NCI-H2227 (cell line): ENCODE measurements around the gene ATP11A.

ENCODE experiments used
- DNase-seq: peaks from one replicate; lab custom pipeline; 2025; ENCODE audit not compliant: unreplicated experiment; lab: John Stamatoyannopoulos, UW

ATP11A gene

DNA sequence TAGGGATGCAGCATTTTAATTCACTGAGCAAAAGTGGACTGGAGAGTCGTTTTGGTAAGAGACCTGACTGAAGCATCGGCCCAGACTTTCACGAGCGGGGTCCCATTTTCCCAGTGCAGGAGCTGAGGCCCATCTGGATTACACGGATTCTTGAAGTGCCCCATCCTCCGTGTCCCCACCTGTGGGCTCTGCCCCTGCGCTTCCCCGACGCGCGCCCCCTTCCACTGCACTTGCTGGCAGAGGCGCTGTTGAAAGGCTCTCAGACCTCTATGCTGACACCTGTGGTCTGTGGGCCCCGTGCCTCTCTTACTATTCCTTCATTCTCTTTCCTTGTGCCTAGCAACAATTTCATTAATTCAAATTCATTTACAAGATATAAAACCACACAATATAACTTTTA lies 228.9 kb downstream of the ATP11A start:
- DNase-seq: no peak

GRCh38 chr13:112923962-112924361 lies 234.1 kb downstream of the ATP11A start:
- DNase-seq: no peak

GRCh38 chr13:112924365-112924764 lies 234.5 kb downstream of the ATP11A start:
- DNase-seq: no peak

GRCh38 chr13:112926003-112926402 lies 236.2 kb downstream of the ATP11A start:
- no peak for DNase-seq

GRCh38 chr13:112926993-112927392 lies 237.2 kb downstream of the ATP11A start:
- no peak for DNase-seq

DNA sequence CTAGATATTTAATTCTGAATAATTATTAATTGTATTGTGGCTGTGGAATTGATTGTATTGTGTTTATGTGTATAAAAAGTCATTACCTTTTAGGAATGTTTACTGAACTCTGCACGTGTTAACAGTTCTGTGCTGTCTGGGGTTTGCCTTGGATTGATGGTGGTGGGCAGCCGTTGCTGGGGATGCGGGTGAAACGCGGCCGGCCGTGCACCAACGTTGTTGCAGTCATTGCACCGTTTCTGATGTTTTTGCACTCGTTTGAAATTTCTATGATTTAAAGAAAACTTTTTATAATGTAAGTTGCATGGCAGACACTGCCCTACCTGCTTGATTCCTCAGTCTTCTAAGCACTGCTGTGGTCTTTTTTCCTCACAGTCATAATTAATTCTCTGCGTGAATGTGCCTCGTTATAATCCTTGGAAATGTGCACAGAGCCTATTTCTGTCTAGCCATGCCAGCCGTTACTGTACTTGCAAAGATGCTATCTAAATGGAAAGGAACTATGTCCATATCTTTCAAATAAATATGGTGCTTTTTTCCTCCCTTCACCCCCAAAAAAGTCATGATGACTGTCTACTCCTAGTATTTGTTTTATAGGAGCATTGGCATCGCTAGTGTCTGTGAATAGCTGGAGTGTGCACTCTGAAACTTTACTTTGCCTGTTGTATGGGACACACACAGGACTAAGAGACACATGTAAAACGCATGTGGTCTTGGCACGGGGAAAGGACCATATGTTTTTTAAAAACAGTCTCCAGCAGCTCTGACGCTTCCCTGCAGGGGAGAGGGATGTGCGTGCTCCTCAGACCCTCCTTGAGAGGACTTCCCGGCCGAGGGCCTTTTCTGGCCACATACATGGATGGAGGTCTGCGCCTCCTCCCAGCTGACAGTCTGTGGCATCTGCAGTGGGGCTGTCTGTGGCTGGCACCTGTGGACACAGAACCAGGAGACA lies 238.5 kb downstream of the ATP11A start:
- DNase-seq: no peak

DNA sequence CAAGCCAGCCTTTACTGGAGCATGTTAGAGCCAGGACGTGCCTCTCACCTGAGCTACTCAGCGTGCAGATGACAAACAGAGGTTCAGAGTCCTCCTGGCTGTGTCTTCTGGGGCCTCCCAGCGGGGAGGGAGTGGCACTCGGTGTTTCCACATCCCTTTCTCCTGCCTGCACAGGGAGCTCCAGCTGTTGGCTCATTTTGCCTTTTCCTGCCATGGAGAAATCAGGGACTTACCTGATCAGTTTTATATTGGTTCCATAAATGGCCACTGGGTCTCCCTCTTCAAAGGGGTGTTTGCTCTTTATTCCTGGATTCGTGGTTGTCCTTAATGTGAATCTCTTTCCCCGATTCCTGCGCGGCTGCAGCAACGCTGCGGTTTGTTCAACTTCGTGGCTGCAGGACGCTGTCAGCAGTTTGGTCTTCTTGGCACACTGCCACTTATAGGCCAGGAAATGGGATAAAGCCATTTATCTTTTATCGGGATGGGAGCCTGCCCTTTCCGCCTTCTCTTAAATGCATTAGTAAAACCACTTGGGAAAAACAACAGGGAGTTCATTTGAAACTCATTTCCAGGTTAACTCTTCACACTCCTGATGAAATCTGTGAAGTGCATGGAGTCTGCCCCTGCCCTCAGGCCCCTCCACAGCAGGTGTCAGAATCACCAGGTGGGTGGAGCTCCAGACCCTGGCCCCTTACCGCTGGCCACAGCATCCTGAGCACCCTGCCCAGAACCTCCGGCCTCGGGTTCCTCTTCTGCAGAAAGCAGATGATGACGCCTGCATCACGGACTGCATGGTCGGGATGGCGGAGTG lies 239.3 kb downstream of the ATP11A start:
- peak; percentile 50 for DNase-seq

GRCh38 chr13:112929783-112930055 lies 239.9 kb downstream of the ATP11A start:
- DNase-seq: no peak

- DNase-seq: no peak
These were observed 240.4 kb downstream of the ATP11A start for GRCh38 chr13:112930192-112930591.

DNA sequence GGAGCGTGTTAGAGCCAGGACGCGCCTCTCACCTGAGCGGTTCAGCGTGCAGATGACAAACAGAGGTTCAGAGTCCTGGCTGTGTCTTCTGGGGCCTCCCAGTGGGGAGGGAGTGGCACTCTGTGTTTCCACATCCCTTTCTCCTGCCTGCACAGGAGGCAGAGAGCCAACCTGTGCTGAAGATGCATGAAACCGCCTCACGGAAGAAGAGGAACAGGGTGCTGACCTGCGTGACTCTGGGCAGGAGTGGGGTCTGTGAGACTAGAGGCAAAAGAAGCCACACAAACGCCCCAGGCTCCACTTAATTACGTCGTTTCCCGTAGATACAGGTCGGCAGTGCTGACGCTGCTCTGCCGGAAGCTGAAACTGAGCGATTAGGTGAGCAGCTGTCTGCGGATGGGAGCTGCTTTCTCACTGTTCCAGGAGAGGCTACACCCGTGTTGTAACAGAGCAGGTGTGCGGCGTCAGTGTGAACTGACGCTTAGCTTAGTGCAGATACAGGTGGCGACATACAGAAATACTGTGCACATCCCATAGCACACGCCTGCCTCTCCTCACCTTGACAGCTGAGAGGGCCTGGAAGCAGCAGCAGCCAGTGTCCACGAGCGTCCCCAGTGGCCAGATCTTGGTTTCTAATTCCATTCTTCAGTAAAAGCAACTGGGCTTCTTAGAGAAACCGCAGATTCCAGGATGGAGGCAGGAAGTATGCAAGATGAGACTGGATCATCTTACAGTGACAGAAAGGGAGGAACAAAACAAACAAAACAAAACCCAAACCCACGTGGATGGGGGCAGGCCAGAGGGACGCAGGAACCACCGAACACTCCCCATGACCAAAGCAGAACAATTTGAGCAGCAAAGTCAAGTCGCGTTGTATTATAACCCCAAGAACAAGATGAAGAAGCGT lies 241.4 kb downstream of the ATP11A start:
- peak; percentile 58 for DNase-seq

DNA sequence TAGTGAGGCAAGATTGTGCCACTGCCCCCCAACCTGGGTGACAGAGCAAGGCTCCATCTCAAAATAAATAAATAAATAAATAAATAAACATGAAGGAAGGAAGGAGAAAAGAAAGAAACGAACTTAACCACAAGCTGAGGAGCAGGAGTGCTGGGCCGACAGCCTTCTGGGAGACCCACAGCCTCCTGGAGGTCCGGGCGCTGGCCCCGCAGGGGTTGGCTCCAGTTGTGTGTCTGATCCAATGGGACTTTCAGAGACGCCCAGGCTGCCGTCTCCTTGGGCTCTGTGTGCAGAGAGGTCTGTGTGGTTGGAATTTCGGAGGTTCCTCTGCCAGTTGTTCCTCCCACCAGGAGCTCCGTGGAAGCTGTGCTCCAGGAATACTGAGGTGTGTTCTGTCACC lies 243.1 kb downstream of the ATP11A start:
- DNase-seq: no peak

GRCh38 chr13:112933649-112934048 lies 243.8 kb downstream of the ATP11A start:
- no peak for DNase-seq

DNA sequence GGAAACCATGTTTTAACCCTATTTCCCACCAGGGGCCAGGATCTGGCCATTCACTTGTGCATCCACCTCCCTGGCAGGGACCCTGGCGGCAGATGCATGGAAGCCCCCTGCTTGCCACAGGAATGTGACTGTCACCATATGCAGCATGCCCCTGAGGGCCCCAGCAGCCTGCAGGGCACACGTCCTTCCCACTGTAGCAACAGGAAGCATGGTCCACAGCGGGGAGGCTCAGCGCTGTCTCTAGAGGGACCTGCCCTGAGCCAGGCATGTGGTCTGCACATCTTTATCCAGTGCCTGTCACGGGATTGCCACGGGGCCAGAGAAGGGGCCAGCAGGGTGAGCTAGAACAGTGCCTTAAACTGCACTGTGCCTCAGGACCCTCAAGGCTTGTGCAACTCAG lies 244.2 kb downstream of the ATP11A start:
- DNase-seq: no peak
